ENCODE data around the gene CLCN2. TPM values are rescaled to one million over a fixed set of nuclear protein-coding genes. Genes with fewer than 3 reads are reported as not detected.

CLCN2 gene
- total and polyA plus RNA-seq, 2 experiments from 2014 or later = 1.2 to 1.3 TPM

DNA sequence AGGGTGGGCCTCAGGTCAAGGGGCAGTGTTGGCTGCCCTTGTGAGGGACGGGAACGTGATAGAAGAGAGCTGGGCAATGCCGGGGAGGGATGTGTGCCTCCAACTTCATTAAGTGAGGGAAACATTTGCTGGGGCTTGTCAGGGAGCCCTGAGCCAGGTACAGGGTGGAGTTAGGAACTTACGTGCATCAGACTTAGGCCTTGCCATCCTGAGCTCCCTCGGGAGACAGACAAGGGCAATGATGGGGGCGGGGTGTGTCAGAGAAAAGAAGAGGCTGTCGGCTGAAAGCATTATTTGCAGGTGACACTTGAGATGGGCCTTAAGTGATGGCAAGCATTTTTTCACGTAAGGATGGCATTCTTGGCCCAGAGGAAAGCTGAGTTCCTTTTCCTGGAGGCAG is 22.4 kb downstream of the CLCN2 start:
- TF ChIP-seq EZH2phosphoT487 (IDR thresholded peaks at IDR 0.05; ENCODE audit: insufficient read depth, low read depth) (no peak), EZH2 (IDR thresholded peaks at IDR 0.05; ENCODE audit: insufficient read depth, poor library complexity, severe bottlenecking) (no peak)
- Histone ChIP-seq H2AFZ (no peak overlapping the region), H3K4me3 (no peak overlapping the region), H3K36me3 (ENCODE audit: low read depth) (peaks cover 8% of the 10 kb centered on the region; the same call in 1 of the 2 replicates), H3F3A (ENCODE audit: insufficient read depth) (peaks cover 37% of the 10 kb centered on the region), H3K4me1 (ENCODE audit: insufficient read depth) (peaks cover 50% of the 10 kb centered on the region), H3K4me2 (ENCODE audit: unreplicated experiment) (no peak overlapping the region), H3K27me3 (replicated peaks; ENCODE audit: insufficient read depth) (no peaks in the 10 kb centered on the region), H3K9me3 (ENCODE audit: low read depth) (no peaks in the 10 kb centered on the region), H3K9me2 (ENCODE audit: insufficient read depth) (no peaks in the 10 kb centered on the region), H3K79me2 (ENCODE audit: insufficient read depth) (peaks cover 46% of the 10 kb centered on the region), H3K9ac (no peak overlapping the region), H3K27ac (no peak overlapping the region), H4K20me1 (ENCODE audit: insufficient read depth) (no peaks in the 10 kb centered on the region)
- 71 to 75% methylated on average over 6 to 8 of the region's 8 CpGs for WGBS, 2 experiments (ENCODE audit: low coverage in 1 of 2, low lambda C conversion rate in 2 of 2, missing lambda C conversion rate in 2 of 2)
- DNase-seq = no peak
- in situ Hi-C loops (cut with MboI) = no loop called here

GRCh38 chr3:184338511-184338945 is 22.9 kb downstream of the CLCN2 start:
- DNase-seq = peak; percentile 54
- no peaks in the 10 kb centered on the region for H3K27me3 ChIP-seq (replicated peaks; ENCODE audit: insufficient read depth)
- peak overlapping the region; percentile 13 for H3K4me2 ChIP-seq (ENCODE audit: unreplicated experiment)
- H3K9me3 ChIP-seq (ENCODE audit: low read depth) = no peaks in the 10 kb centered on the region
- no peaks in the 10 kb centered on the region for H3K9me2 ChIP-seq (ENCODE audit: insufficient read depth)
- peaks cover 55% of the 10 kb centered on the region for H3K4me1 ChIP-seq (ENCODE audit: insufficient read depth)
- no peaks in the 10 kb centered on the region for H4K20me1 ChIP-seq (ENCODE audit: insufficient read depth)
- in situ Hi-C loops (cut with MboI) = no loop called here
- no peak overlapping the region for H3K9ac ChIP-seq
- no peak for TF ChIP-seq EZH2phosphoT487 (IDR thresholded peaks at IDR 0.05; ENCODE audit: insufficient read depth, low read depth)
- TF ChIP-seq EZH2 (IDR thresholded peaks at IDR 0.05; ENCODE audit: insufficient read depth, poor library complexity, severe bottlenecking) = no peak
- peak overlapping the region; percentile 94 for H3K27ac ChIP-seq
- peaks cover 11% of the 10 kb centered on the region; the same call in 1 of the 2 replicates for H3K36me3 ChIP-seq (ENCODE audit: low read depth)
- peaks cover 41% of the 10 kb centered on the region for H3F3A ChIP-seq (ENCODE audit: insufficient read depth)
- 34 to 36% methylated on average over 35 to 36 of the region's 37 CpGs for WGBS, 2 experiments (ENCODE audit: low coverage in 1 of 2, low lambda C conversion rate in 2 of 2, missing lambda C conversion rate in 2 of 2)
- peaks cover 47% of the 10 kb centered on the region for H3K79me2 ChIP-seq (ENCODE audit: insufficient read depth)
- H2AFZ ChIP-seq = no peak overlapping the region
- H3K4me3 ChIP-seq = no peak overlapping the region

DNA sequence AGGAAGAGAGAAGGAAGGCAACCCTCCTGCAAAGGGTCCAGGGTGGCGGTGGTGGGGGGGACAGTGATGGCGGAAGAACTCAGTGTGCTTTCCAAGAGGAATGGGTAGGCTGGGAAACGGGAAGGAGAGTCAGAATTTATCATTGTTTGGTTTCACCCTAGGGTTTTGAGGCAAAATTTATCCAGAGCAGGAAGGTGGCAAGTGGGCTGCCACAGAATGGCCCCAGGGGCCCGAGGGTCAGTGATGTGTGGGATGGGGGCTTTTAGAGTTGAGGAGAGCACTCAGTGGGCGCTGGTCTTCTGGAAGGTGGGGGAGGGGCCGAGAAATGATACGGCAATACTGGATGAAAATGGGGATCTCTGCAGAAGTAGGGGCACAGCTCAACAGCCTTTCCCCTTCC is 23.4 kb downstream of the CLCN2 start:
- no peaks in the 10 kb centered on the region for H4K20me1 ChIP-seq (ENCODE audit: insufficient read depth)
- peaks cover 61% of the 10 kb centered on the region for H3K4me1 ChIP-seq (ENCODE audit: insufficient read depth)
- H3K4me2 ChIP-seq (ENCODE audit: unreplicated experiment) = peak overlapping the region; percentile 13
- H3F3A ChIP-seq (ENCODE audit: insufficient read depth) = peaks cover 47% of the 10 kb centered on the region
- H3K27me3 ChIP-seq (replicated peaks; ENCODE audit: insufficient read depth) = no peaks in the 10 kb centered on the region
- peaks cover 52% of the 10 kb centered on the region for H3K79me2 ChIP-seq (ENCODE audit: insufficient read depth)
- in situ Hi-C loops (cut with MboI) = no loop called here
- peaks cover 16% of the 10 kb centered on the region for H3K36me3 ChIP-seq (ENCODE audit: low read depth)
- WGBS, 2 experiments (ENCODE audit: low coverage in 1 of 2, low lambda C conversion rate in 2 of 2, missing lambda C conversion rate in 2 of 2) = 68 to 69% methylated on average over 7 of the region's 7 CpGs
- H3K4me3 ChIP-seq = no peak overlapping the region
- no peaks in the 10 kb centered on the region for H3K9me3 ChIP-seq (ENCODE audit: low read depth)
- peak overlapping the region; percentile 94 for H3K27ac ChIP-seq
- DNase-seq = no peak
- peak overlapping the region; percentile 88; the same call in 1 of the 2 replicates for H3K9ac ChIP-seq
- no peak for TF ChIP-seq EZH2phosphoT487 (IDR thresholded peaks at IDR 0.05; ENCODE audit: insufficient read depth, low read depth)
- no peak for TF ChIP-seq EZH2 (IDR thresholded peaks at IDR 0.05; ENCODE audit: insufficient read depth, poor library complexity, severe bottlenecking)
- H3K9me2 ChIP-seq (ENCODE audit: insufficient read depth) = no peaks in the 10 kb centered on the region
- no peak overlapping the region for H2AFZ ChIP-seq

DNA sequence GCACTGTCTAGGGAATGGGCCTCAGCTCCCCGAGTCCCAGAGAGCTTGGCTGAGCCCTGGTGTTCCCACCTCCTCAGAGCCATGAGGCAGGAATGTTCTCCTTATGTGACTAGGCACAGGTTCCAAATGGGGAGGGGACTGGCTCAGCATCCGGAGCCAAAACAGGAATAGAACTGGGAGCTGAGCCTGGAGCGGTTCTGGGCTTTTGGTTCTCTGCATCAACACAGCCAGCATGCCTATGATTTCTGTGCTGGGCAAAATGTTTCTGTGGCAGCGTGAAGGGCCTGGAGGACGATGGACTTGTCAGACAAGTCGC is 24.0 kb downstream of the CLCN2 start, which contains the start of gene FAM131A:
FAM131A (plus strand) TSS at position 202 of the 316 bp plus-strand sequence; CDS start at position 233, 31 bp downstream.
- TF ChIP-seq EZH2 (IDR thresholded peaks at IDR 0.05; ENCODE audit: insufficient read depth, poor library complexity, severe bottlenecking) (no peak), EZH2phosphoT487 (IDR thresholded peaks at IDR 0.05; ENCODE audit: insufficient read depth, low read depth) (no peak)
- H3F3A ChIP-seq (ENCODE audit: insufficient read depth) = peaks cover 53% of the 10 kb centered on the region
- peak within 1 kb of the TSS; percentile 8; the same call in 1 of the 2 replicates for H2AFZ ChIP-seq
- peak within 1 kb of the TSS; percentile 94 for H3K27ac ChIP-seq
- WGBS, 2 experiments (ENCODE audit: low coverage in 1 of 2, low lambda C conversion rate in 2 of 2, missing lambda C conversion rate in 2 of 2) = 26 to 28% methylated on average over 6 of the region's 6 CpGs
- no peaks in the 10 kb centered on the region for H3K27me3 ChIP-seq (replicated peaks; ENCODE audit: insufficient read depth)
- peaks cover 67% of the 10 kb centered on the region for H3K4me1 ChIP-seq (ENCODE audit: insufficient read depth)
- peak within 1 kb of the TSS; percentile 88 for H3K9ac ChIP-seq
- no peaks in the 10 kb centered on the region for H4K20me1 ChIP-seq (ENCODE audit: insufficient read depth)
- H3K4me3 ChIP-seq = peak within 1 kb of the TSS; percentile 72
- DNase-seq = peak; percentile 58
- in situ Hi-C loops (cut with MboI) = no loop called here
- H3K9me3 ChIP-seq (ENCODE audit: low read depth) = no peaks in the 10 kb centered on the region
- H3K79me2 ChIP-seq (ENCODE audit: insufficient read depth) = peaks cover 58% of the 10 kb centered on the region
- peak within 1 kb of the TSS; percentile 82 for H3K4me2 ChIP-seq (ENCODE audit: unreplicated experiment)
- no peaks in the 10 kb centered on the region for H3K9me2 ChIP-seq (ENCODE audit: insufficient read depth)
- H3K36me3 ChIP-seq (ENCODE audit: low read depth) = peaks cover 20% of the 10 kb centered on the region

Measured in GM23248 (cell line).